DOHH2 (cell line): ENCODE results near the gene KCNJ3.

Source experiments
- CTCF ChIP-seq: fragments of 200-600 bp; sonication (generic); IDR thresholded peaks from one replicate; pipeline ENCODE4 v1.5.1; 2014; ENCODE audit warnings: antibody characterized with exemption, mild to moderate bottlenecking, low read depth, low read length; ENCODE audit not compliant: poor library complexity, severe bottlenecking
- EZH2phosphoT487 ChIP-seq: fragments of 200-600 bp; sonication (generic); IDR thresholded peaks from 2 replicates; pipeline ENCODE4 v1.6.1; 2017; ENCODE audit warnings: borderline replicate concordance, mild to moderate bottlenecking, antibody characterized with exemption, low read length, moderate library complexity, mixed read lengths

DNA sequence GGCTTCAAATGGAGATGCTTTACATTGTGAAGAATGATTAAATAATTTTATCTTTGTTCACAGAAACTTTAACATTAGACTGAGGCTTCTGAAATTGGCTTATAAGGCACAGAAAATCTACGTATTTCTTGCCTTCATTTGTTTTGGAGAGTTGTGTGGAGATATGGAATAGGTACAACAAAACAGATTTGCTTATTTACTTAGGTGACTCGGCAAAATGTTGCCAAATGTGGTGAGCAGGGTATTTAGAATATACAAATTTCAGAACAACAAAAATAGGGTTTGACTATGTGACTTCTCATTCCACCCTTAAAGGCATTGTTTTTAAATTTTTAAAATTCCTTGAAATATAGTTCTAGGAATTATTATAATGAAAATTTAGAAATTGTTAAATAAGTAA, 134.2 kb downstream of the KCNJ3 start:
- no peak for TF ChIP-seq CTCF
- TF ChIP-seq EZH2phosphoT487, result no peak
